ENCODE results near the gene CNOT10.
"Not testable (repeated sequence)": the region's sequence is repeated elsewhere in the genome, so short reads cannot be mapped to it uniquely, and the experiment has no call there.

The CNOT10 gene

GRCh38 chr3:32691847-32692246, 6.9 kb downstream of the CNOT10 start:
- no peak for DNase-seq

GRCh38 chr3:32696523-32696922, 11.5 kb downstream of the CNOT10 start:
- DNase-seq = no peak

- DNase-seq = no peak
These were observed 13.5 kb downstream of the CNOT10 start for GRCh38 chr3:32698506-32698905.

GRCh38 chr3:32699429-32699828, 14.4 kb downstream of the CNOT10 start:
- DNase-seq = no peak

GRCh38 chr3:32700244-32700643, 15.3 kb downstream of the CNOT10 start:
- DNase-seq = no peak

- no peak for DNase-seq
These were observed 18.5 kb downstream of the CNOT10 start for GRCh38 chr3:32703491-32703972.

- no peak for DNase-seq
These were observed 20.2 kb downstream of the CNOT10 start for GRCh38 chr3:32705232-32705631.

- peak in 1 of 5 donors; percentile 6 for DNase-seq
These were observed 21.5 kb downstream of the CNOT10 start for GRCh38 chr3:32706348-32707025.

GRCh38 chr3:32707026-32707370, 22.0 kb downstream of the CNOT10 start:
- no peak for DNase-seq

- no peak for DNase-seq
These were observed 23.8 kb downstream of the CNOT10 start for GRCh38 chr3:32708672-32709283.

GRCh38 chr3:32709346-32709745, 24.4 kb downstream of the CNOT10 start:
- no peak for DNase-seq

GRCh38 chr3:32712506-32713055, 27.6 kb downstream of the CNOT10 start:
- no peak for DNase-seq

GRCh38 chr3:32713181-32713580, 28.2 kb downstream of the CNOT10 start:
- DNase-seq = no peak

GRCh38 chr3:32719335-32719734, 34.3 kb downstream of the CNOT10 start:
- no peak for DNase-seq

- DNase-seq = no peak
These were observed 34.9 kb downstream of the CNOT10 start for GRCh38 chr3:32719931-32720330.

- no peak for DNase-seq
These were observed 40.7 kb downstream of the CNOT10 start for GRCh38 chr3:32725721-32726120.

- DNase-seq = peak in 1 of 5 donors; percentile 30
These were observed 48.7 kb downstream of the CNOT10 start for GRCh38 chr3:32733631-32734229.

- DNase-seq = no peak
These were observed 49.8 kb downstream of the CNOT10 start for GRCh38 chr3:32734756-32735155.

- not testable (repeated sequence) for DNase-seq
These were observed 58.5 kb downstream of the CNOT10 start for GRCh38 chr3:32743470-32743869.

- no peak for DNase-seq
These were observed 58.9 kb downstream of the CNOT10 start for GRCh38 chr3:32743934-32744333.

- no peak for DNase-seq
These were observed 66.4 kb downstream of the CNOT10 start for GRCh38 chr3:32751377-32751776.

- DNase-seq = no peak
These were observed 70.8 kb downstream of the CNOT10 start for GRCh38 chr3:32755761-32756160.

- DNase-seq = no peak
These were observed 72.8 kb downstream of the CNOT10 start for GRCh38 chr3:32757618-32758374.
